ENCODE data around the gene HLA-DPA1.

DNA sequence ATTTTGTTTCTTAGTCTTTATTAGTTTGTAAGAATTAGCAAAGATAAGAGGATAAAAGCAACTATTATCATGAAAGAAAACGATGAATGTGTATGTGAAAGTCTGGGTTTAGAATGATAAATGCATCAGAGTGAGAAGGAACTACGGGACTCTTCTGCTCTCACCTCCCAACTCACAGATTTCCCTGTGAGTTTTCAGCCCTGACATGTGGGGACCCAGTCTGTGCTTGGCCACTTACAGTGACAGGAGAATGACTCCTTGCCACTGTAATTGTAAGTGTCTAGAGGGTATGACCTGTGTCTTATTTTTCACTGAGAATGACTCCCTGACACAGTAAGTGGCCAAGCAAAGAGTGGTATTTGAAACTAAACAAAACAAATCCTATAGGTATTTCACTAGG lies 2.5 kb downstream of the HLA-DPA1 start:
- TF ChIP-seq, protein P1, sequence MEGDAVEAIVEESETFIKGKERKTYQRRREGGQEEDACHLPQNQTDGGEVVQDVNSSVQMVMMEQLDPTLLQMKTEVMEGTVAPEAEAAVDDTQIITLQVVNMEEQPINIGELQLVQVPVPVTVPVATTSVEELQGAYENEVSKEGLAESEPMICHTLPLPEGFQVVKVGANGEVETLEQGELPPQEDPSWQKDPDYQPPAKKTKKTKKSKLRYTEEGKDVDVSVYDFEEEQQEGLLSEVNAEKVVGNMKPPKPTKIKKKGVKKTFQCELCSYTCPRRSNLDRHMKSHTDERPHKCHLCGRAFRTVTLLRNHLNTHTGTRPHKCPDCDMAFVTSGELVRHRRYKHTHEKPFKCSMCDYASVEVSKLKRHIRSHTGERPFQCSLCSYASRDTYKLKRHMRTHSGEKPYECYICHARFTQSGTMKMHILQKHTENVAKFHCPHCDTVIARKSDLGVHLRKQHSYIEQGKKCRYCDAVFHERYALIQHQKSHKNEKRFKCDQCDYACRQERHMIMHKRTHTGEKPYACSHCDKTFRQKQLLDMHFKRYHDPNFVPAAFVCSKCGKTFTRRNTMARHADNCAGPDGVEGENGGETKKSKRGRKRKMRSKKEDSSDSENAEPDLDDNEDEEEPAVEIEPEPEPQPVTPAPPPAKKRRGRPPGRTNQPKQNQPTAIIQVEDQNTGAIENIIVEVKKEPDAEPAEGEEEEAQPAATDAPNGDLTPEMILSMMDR (IDR thresholded peaks at IDR 0.05; ENCODE audit: poor library complexity) = no peak
- TF ChIP-seq EZH2 (IDR thresholded peaks at IDR 0.05; ENCODE audit: borderline replicate concordance) (no peak), EZH2phosphoT487 (IDR thresholded peaks at IDR 0.05; ENCODE audit: low read depth, severe bottlenecking, unreplicated experiment) (no peak)
